Dendritic cell treated with granulocyte-macrophage colony-stimulating factor and Interleukin-4, amounts not matched to agents 40 ng/mL and 50 ng/mL, for 4 days (primary cell): ENCODE results near the gene CDIP1.
"Not testable (repeated sequence)": the region's sequence is repeated elsewhere in the genome, so short reads cannot be mapped to it uniquely, and the experiment has no call there.

ENCODE experiments used
- H3K27ac Mint-ChIP-seq: one replicate; pipeline ENCODE4 v1.8.0; 2022; ENCODE audit warnings: mild to moderate bottlenecking, mixed read lengths
- H3K27me3 Mint-ChIP-seq: one replicate; pipeline ENCODE4 v1.8.0; 2022; ENCODE audit warnings: mild to moderate bottlenecking, mixed read lengths
- H3K36me3 Mint-ChIP-seq: one replicate; pipeline ENCODE4 v1.8.0; 2022; ENCODE audit warnings: low read depth, mixed read lengths
- H3K4me1 Mint-ChIP-seq: one replicate; pipeline ENCODE4 v1.8.0; 2022; ENCODE audit warnings: low read depth, mixed read lengths
- H3K4me3 Mint-ChIP-seq: one replicate; pipeline ENCODE4 v1.8.0; 2022; ENCODE audit warnings: mild to moderate bottlenecking, moderate library complexity, mixed read lengths
- H3K9me3 Mint-ChIP-seq: one replicate; pipeline ENCODE4 v1.8.0; 2022; ENCODE audit warnings: mixed read lengths
- intact Hi-C: fragments of 100-400 bp; cut with micrococcal nuclease; formaldehyde crosslinking; loops from one replicate; pipeline ENCODE4 v1.15.0; 2022

The CDIP1 gene

DNA sequence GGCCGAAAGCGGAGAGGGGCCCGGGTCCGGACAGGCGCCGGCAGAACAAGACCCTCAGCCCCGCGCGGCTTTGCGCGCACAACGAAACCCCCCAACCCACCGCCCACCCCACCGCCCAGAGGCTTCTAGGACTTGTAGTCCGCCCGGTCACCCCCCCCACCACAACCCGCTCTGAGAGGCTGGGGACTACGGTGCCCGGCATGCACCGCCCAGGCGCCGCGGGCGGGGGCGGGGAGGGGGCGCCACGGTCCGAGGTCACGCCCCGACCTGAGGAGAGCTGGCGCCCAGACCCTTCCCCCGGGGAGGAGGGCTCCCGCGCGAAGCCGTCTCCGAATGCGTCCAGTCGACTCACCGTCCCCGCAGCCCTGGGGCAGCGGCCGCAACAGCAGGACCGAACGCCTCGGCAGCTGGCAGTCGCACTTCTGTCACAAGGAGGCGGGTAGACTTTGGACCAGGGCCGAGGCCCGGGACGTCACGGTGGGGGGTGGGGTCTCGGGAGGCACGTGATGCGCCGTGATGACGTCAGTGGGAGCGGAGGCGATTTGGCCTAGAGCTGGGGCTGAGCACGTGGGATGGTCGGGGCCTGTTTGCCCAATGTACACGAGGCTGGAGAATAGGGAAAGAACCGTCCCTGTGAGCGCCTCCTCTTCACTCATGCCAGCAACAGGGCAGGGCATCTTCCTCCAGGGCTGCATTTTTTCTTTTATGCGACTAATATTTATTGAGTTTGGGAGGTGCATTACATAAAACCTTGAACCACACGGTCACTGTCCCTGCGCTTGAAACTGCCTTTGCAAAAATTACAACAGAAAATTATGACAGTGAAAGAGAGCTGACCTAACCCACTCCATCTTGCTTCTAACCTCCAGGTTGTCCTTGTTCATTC lies at the start of gene CDIP1:
TSS of gene CDIP1 (minus strand) at position 424 of the 886 bp plus-strand sequence. CDS start 24,643 bp downstream, outside the sequence.
- peaks cover 11% of the 10 kb centered on the region for H3K9me3 Mint-ChIP-seq
- peaks cover 29% of the 10 kb centered on the region for H3K36me3 Mint-ChIP-seq
- H3K4me1 Mint-ChIP-seq = peaks cover 31% of the 10 kb centered on the region

DNA sequence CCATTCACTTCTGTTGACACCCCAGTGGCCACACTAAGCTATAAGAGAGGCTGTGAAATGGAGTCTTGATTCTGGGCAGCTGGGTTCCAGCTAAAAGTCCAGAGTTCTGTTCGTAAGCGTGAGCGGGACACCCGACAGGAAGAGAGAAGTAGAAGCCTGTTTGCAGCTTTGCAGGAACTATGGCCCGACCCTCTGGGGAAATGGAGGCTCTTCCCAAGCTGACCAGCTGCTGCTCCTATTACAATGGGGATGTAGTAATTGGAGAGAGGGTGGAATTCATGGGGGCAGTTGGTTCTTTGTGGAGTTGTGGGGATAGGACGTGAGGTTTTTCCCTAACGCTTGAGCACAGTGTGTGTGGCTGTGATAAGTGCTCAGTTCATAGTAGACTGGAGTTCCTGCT lies 47.7 kb upstream of the CDIP1 start:
- Mint-ChIP-seq H3K4me1 (peaks cover 4% of the 10 kb centered on the region), H3K4me3 (no peak overlapping the region), H3K27ac (no peak overlapping the region), H3K27me3 (peaks cover 21% of the 10 kb centered on the region), H3K9me3 (peaks cover 7% of the 10 kb centered on the region), H3K36me3 (no peaks in the 10 kb centered on the region)
- intact Hi-C loops = no loop called here

More for the DNA sequence above, at the start of gene CDIP1:
- Mint-ChIP-seq H3K27me3 (peaks cover 11% of the 10 kb centered on the region), H3K4me3 (peak within 1 kb of the TSS; percentile 72), H3K27ac (peak within 1 kb of the TSS; percentile 84)
- intact Hi-C loops = loop anchor here (2.0 kb wide), 1 partner anchor 62 kb away; the partner anchor contains the start of gene HMOX2

DNA sequence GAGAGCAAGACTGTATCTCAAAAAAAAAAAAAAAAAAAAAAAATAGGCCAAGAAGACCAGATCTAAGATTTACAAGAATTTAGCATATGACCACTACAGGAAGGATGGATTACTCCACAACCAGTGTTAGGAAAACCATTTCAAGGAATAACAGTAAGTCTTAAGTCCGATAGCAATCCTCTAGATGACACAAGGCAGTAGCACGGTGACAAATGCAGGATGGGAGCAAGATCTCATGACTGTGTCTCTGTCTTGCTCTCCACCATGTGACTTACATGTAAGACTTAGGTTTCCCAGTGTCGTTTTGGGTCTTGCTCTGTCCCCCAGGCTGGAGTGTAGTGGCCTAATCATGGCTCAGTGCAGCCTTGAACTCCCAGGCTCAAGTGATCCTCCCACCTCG lies 45.3 kb upstream of the CDIP1 start:
- no peaks in the 10 kb centered on the region for H3K36me3 Mint-ChIP-seq
- intact Hi-C loops = loop anchor here (2.0 kb wide), 1 partner anchor 77 kb away; no protein-coding TSS in a partner anchor
- peaks cover 7% of the 10 kb centered on the region for H3K9me3 Mint-ChIP-seq
- H3K4me1 Mint-ChIP-seq = peaks cover 4% of the 10 kb centered on the region
- H3K27me3 Mint-ChIP-seq = peaks cover 21% of the 10 kb centered on the region
- no peak overlapping the region for H3K27ac Mint-ChIP-seq
- no peak overlapping the region for H3K4me3 Mint-ChIP-seq

DNA sequence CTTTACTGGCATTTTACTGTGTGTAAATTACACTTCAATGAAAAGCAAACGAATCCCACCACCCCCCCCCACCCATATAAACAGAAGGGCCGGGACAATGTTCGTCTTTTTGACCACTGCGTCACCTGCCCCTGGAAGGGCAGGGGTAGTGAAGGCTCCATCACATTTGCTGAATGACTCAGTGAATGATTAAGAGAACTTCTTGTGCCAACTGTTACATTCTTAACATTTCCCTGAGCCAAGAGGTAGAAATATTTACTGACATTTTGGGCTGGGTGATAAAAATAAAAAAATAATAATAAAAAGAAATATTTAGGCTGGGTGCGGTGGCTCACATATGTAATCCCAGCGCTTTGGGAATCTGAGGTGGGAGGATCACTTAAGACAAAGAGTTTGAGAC lies 41.7 kb upstream of the CDIP1 start:
- no peaks in the 10 kb centered on the region for H3K27me3 Mint-ChIP-seq
- H3K36me3 Mint-ChIP-seq = no peaks in the 10 kb centered on the region
- H3K27ac Mint-ChIP-seq = no peak overlapping the region
- intact Hi-C loops = no loop called here
- H3K4me3 Mint-ChIP-seq = no peak overlapping the region
- no peaks in the 10 kb centered on the region for H3K9me3 Mint-ChIP-seq
- no peaks in the 10 kb centered on the region for H3K4me1 Mint-ChIP-seq

DNA sequence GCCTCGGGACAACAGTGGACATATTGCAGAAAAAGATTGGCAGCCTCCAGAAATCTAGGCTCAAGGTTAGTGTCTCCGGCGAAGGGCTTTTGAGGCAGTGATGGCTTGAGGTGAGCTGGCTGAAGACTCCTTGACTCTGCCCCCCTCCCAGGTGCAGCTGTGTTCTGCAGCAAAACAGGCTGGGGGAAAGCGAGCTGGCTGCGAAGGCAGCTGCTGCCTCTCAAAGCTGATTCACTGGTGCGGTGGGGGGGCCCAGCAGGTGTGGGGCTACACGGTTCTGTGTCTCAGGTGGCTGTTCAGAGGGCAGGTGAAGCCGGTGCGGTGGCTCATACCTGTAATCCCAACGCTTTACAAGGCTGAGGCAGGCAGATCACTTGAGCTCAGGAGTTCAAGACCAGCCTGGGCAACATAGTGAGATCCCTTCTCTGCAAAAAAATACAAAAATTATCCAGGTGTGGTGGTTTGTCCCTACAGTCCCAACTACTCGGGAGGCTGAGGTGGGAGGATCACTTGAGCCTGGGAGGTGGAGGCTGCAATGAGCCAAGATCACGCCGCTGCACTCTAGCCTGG lies 40.5 kb upstream of the CDIP1 start:
- Mint-ChIP-seq H3K36me3 (no peaks in the 10 kb centered on the region), H3K4me3 (no peak overlapping the region), H3K9me3 (no peaks in the 10 kb centered on the region), H3K27me3 (no peaks in the 10 kb centered on the region), H3K4me1 (peaks cover 7% of the 10 kb centered on the region), H3K27ac (no peak overlapping the region)
- intact Hi-C loops = no loop called here

DNA sequence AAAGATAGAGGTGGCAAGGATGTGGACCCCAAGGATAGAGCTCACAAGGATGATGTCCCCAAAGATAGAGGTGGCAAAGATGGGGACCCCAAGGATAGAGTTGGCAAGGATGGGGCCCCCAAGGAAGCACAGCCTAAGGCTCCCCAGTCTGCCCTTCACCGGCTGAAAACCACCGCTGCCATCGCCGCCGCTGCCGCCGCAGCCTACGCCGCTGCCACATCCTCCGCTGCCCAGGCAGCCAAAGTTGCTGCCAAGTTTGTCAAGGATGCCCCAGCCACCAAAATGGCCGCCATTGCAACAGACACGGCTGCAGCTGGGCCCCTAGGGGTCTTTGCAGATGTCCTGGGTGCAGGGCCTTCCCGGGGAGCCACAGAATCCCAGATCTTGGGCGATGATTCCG lies 37.4 kb upstream of the CDIP1 start:
- H3K9me3 Mint-ChIP-seq = no peaks in the 10 kb centered on the region
- peaks cover 7% of the 10 kb centered on the region for H3K4me1 Mint-ChIP-seq
- H3K27ac Mint-ChIP-seq = no peak overlapping the region
- no peak overlapping the region for H3K4me3 Mint-ChIP-seq
- intact Hi-C loops = no loop called here
- H3K27me3 Mint-ChIP-seq = no peaks in the 10 kb centered on the region
- no peaks in the 10 kb centered on the region for H3K36me3 Mint-ChIP-seq

DNA sequence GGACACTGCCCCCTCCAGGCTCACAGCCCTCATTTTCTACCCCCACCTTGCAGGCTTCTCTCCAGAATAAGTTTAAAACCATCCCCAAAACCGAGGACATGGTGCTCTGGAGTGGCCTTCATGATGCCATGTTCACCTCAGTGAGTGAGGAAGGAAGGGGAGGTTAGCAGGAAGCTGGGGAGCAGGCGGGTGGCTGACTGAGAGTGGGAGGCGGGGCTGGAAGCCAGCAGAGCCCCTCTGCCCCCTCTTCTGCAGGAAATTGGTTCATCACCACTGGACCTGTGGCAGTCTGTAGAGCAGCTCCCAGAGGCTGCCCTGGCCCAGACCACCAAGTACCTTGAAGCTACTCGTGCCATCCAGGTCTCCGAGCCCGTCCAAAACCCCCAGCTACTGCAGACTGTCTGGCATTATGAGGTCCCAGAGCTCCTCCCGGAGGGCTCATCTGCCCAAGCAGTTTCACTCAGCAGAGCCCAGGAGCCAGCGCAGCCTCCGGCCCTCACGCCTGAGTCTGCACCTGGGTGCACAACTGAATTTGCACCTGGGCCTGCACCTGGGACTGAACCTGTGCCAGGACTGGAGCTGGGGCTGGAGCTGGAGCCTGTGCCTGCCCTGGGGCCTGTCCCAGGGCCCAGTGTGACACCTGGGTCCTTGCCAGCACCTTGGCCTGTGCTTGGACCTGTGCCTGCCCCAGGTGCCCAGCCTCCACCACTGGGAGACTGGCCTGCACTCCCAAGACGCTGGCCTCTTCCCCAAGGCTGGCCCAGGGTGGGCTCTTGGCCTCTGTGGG lies 36.5 kb upstream of the CDIP1 start:
- H3K4me1 Mint-ChIP-seq = peaks cover 7% of the 10 kb centered on the region
- no peak overlapping the region for H3K4me3 Mint-ChIP-seq
- no peaks in the 10 kb centered on the region for H3K36me3 Mint-ChIP-seq
- no peaks in the 10 kb centered on the region for H3K9me3 Mint-ChIP-seq
- no peak overlapping the region for H3K27ac Mint-ChIP-seq
- H3K27me3 Mint-ChIP-seq = peaks cover 1% of the 10 kb centered on the region
- intact Hi-C loops = no loop called here

DNA sequence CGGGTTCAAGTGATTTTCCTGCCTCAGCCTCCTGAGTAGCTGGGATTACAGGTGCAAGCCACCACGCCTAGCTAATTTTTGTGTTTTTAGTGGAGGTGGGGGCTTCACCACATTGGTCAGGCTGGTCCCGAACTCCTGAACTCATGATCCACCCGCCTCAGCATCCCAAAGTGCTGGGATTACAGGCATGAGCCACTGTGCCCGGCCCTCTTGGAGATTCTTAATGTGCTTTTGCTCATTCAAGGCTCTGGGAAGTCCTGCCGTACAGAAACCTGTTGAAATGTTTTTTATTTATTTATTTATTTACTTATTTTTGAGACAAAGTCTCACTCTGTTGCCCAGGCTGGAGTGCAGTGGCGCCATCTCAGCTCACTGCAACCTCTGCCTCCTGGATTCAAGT lies 35.4 kb upstream of the CDIP1 start:
- H3K4me1 Mint-ChIP-seq, intact Hi-C loops, H3K9me3 Mint-ChIP-seq, H3K4me3 Mint-ChIP-seq, H3K27ac Mint-ChIP-seq, H3K27me3 Mint-ChIP-seq, H3K36me3 Mint-ChIP-seq: not testable (repeated sequence)

DNA sequence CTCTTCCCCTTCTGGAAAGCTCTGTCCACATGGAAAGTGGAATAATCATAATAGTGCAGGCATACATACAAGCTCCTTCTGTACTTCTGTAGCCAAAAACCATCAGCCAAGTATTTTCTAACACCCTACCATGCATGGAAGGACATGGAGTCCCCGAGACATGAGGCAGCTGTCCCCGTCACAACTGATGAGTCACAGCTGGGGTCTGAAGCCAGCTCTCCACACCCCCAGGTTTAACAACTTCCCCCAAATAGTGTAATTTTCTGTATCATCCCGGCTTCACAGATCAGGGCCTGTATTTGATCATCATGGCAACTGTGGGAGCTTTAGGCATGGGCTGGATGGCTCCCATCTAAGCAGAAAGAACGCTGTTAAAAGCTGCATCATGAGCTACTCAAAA lies 34.1 kb upstream of the CDIP1 start:
- Mint-ChIP-seq H3K27ac (no peak overlapping the region), H3K9me3 (no peaks in the 10 kb centered on the region), H3K4me1 (peaks cover 7% of the 10 kb centered on the region), H3K4me3 (no peak overlapping the region), H3K36me3 (no peaks in the 10 kb centered on the region), H3K27me3 (peaks cover 1% of the 10 kb centered on the region)
- intact Hi-C loops = no loop called here

DNA sequence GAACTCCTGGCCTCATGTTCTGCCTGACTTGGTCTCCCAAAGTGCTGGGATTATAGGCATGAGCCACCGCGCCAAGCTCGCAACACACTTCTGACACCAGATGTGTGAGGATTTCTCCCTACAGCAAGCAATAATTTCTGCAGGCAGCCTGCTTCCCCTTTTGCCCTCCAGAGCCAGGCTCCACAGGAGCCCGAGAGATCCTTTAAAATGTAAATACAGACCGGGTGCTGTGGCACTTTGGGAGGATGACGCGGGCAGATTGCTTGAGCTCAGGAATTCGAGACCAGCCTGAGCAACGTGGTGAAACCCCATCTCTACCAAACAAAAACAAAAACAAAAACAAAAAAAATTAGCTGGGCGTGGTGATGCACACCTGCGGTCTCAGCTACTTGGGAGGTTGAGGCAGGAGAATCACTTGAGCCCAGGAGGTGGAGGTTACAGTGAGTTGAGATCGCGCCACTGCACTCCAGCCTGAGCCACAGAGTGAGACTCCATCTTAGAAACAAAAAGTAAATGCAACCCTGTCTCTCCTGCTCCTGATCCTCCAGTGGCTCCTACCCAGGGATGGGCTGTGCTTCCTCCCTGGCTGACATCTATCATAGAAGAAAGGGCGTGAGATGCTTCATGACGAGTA lies 32.2 kb upstream of the CDIP1 start:
- H3K36me3 Mint-ChIP-seq = no peaks in the 10 kb centered on the region
- H3K9me3 Mint-ChIP-seq = no peaks in the 10 kb centered on the region
- no peak overlapping the region for H3K27ac Mint-ChIP-seq
- peaks cover 1% of the 10 kb centered on the region for H3K27me3 Mint-ChIP-seq
- H3K4me3 Mint-ChIP-seq = no peak overlapping the region
- intact Hi-C loops = no loop called here
- H3K4me1 Mint-ChIP-seq = peaks cover 7% of the 10 kb centered on the region

DNA sequence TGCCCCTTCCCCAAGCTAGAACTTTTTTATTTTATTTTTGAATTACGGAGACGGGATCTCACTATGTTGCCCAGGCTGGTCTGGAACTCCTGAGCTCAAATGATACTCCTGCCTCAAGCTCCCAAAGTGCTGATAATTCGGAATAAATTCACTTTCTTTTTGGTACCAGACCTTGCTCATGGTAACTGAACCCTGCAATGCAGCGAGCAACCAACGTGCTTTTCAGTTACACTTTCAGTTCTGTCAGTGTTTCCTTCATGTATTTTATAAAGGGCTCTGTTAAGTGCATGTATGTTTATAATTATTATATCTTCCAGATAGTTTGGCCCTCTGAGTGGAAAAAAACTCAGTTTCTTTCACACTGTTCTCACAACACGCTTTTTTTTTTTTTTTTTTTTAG lies 31.5 kb upstream of the CDIP1 start:
- Mint-ChIP-seq H3K36me3 (no peaks in the 10 kb centered on the region), H3K27ac (no peak overlapping the region), H3K27me3 (peaks cover 1% of the 10 kb centered on the region), H3K4me1 (peaks cover 7% of the 10 kb centered on the region), H3K9me3 (no peaks in the 10 kb centered on the region), H3K4me3 (no peak overlapping the region)
- intact Hi-C loops = no loop called here

DNA sequence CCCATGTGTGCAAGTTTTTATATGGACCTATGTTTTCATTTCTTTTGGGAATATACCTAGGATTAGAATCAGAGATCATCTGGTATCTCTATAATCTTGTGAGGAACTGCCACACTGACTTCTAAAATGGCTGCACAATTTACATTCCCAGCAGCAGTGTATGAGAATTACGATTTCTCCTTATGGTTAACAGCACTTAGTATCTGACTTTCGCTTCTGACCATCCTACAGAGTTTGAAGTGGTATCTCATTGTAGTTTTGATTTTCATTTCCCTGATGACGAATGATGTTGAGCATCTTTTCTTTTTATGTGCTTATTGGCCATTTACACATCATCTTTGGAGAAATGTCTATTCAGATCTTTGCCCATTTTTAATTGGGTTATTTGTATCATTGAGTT lies 27.6 kb upstream of the CDIP1 start:
- Mint-ChIP-seq H3K4me3 (no peak overlapping the region), H3K9me3 (no peaks in the 10 kb centered on the region), H3K27ac (no peak overlapping the region), H3K4me1 (no peaks in the 10 kb centered on the region), H3K36me3 (no peaks in the 10 kb centered on the region), H3K27me3 (peaks cover 1% of the 10 kb centered on the region)
- intact Hi-C loops = no loop called here

DNA sequence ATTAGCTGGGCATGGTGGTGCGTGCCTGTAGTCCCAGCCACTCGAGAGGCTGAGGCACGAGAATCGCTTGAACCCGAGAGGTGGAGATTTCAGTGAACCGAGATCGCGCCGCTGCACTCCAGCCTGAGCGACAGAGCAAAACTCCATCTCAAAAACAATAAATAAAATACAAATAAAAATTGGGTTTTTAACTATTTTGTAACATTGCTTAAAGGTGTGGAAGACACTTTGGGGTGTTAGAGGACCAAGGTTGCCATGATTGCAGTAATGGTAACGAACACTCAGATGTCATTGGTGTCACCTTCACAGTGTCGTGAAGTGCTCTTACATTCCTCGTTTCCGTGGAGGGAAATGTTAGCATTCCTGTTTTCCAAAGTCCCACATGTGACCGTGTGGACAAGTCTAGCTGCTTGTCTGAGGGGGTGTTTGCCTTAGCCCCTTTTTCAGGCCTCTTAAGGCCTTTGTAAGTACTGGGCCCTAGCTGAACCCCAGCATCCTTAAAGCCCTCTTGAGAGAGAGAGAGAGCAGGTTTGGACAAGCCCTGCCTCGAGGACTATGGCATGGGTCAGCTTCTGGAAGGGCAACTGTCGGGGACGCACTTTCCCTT lies 26.2 kb upstream of the CDIP1 start:
- intact Hi-C loops = no loop called here
- Mint-ChIP-seq H3K4me1 (no peaks in the 10 kb centered on the region), H3K27ac (peak overlapping the region; percentile 22), H3K27me3 (peaks cover 3% of the 10 kb centered on the region), H3K36me3 (no peaks in the 10 kb centered on the region), H3K4me3 (no peak overlapping the region), H3K9me3 (no peaks in the 10 kb centered on the region)
